Hippocampal formation (tissue), 2 donors: ENCODE measurements around the gene SRGAP3.

Source experiments
- DNase-seq, 2 donors: peaks; one replicate each; lab custom pipeline; 2025; lab: John Stamatoyannopoulos, UW

The SRGAP3 gene

GRCh38 chr3:9225268-9225667 lies 24.2 kb downstream of the SRGAP3 start:
- DNase-seq, result no peak

GRCh38 chr3:9224490-9224889 lies 25.0 kb downstream of the SRGAP3 start:
- no peak for DNase-seq

GRCh38 chr3:9223672-9224071 lies 25.8 kb downstream of the SRGAP3 start:
- DNase-seq, result no peak

GRCh38 chr3:9222956-9223639 lies 26.3 kb downstream of the SRGAP3 start:
- DNase-seq, result no peak

- no peak for DNase-seq
These were observed 27.4 kb downstream of the SRGAP3 start for GRCh38 chr3:9222049-9222448.

- DNase-seq, result no peak
These were observed 31.0 kb downstream of the SRGAP3 start for GRCh38 chr3:9218514-9218846.

GRCh38 chr3:9217784-9218513 lies 31.5 kb downstream of the SRGAP3 start:
- DNase-seq, result no peak

- peak in 1 of 2 donors; percentile 14 for DNase-seq
These were observed 32.7 kb downstream of the SRGAP3 start for GRCh38 chr3:9216736-9217135.

- no peak for DNase-seq
These were observed 34.8 kb downstream of the SRGAP3 start for GRCh38 chr3:9214599-9214998.

- DNase-seq, result no peak
These were observed 35.3 kb downstream of the SRGAP3 start for GRCh38 chr3:9214185-9214584.

- no peak for DNase-seq
These were observed 36.3 kb downstream of the SRGAP3 start for GRCh38 chr3:9213019-9213634.

- no peak for DNase-seq
These were observed 38.1 kb downstream of the SRGAP3 start for GRCh38 chr3:9211155-9211950.

GRCh38 chr3:9209777-9210176 lies 39.7 kb downstream of the SRGAP3 start:
- no peak for DNase-seq

GRCh38 chr3:9208605-9209152 lies 40.8 kb downstream of the SRGAP3 start:
- DNase-seq, result no peak

GRCh38 chr3:9207116-9207763 lies 42.2 kb downstream of the SRGAP3 start:
- DNase-seq, result no peak

GRCh38 chr3:9206287-9206686 lies 43.2 kb downstream of the SRGAP3 start:
- no peak for DNase-seq

- no peak for DNase-seq
These were observed 43.9 kb downstream of the SRGAP3 start for GRCh38 chr3:9205345-9206143.

- DNase-seq, result peak; percentile 63 to 64
These were observed 45.0 kb downstream of the SRGAP3 start for GRCh38 chr3:9204253-9204992.

- no peak for DNase-seq
These were observed 46.1 kb downstream of the SRGAP3 start for GRCh38 chr3:9203317-9203716.

- no peak for DNase-seq
These were observed 46.9 kb downstream of the SRGAP3 start for GRCh38 chr3:9202546-9202945.
